Measurements from ENCODE around the gene ZDHHC6.

DNA sequence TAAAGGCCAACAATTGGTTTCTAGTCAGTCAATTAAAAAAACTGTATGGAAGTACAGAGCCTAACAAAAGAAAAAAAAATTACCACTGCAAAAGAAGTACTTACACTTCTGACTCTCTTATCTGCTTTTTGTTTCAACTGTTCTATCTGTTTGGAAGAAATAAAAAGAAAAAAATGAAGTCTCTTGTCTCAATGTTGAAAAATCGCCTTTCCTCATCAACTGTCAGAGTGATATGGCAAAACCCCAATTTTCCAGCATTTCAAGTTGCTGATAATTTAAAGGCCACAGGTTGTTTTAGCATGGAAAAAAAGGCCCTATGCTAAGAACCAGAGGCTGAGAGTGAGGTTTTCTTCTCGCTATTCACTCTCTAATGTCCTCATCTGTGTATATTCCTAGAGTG, 13.6 kb downstream of the ZDHHC6 start:
- no peak for TF ChIP-seq POLR2A (IDR thresholded peaks at IDR 0.05)
- TF ChIP-seq, protein P1, sequence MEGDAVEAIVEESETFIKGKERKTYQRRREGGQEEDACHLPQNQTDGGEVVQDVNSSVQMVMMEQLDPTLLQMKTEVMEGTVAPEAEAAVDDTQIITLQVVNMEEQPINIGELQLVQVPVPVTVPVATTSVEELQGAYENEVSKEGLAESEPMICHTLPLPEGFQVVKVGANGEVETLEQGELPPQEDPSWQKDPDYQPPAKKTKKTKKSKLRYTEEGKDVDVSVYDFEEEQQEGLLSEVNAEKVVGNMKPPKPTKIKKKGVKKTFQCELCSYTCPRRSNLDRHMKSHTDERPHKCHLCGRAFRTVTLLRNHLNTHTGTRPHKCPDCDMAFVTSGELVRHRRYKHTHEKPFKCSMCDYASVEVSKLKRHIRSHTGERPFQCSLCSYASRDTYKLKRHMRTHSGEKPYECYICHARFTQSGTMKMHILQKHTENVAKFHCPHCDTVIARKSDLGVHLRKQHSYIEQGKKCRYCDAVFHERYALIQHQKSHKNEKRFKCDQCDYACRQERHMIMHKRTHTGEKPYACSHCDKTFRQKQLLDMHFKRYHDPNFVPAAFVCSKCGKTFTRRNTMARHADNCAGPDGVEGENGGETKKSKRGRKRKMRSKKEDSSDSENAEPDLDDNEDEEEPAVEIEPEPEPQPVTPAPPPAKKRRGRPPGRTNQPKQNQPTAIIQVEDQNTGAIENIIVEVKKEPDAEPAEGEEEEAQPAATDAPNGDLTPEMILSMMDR (IDR thresholded peaks at IDR 0.05), result no peak
